Measurements from ENCODE around the gene OLFM4. TPM values are rescaled to one million over a fixed set of nuclear protein-coding genes. Genes with fewer than 3 reads are reported as not detected.

Gene OLFM4
- total and polyA plus RNA-seq, 9 donors: 0.07 to 0.98 (median 0.35) TPM; not detected in 1

GRCh38 chr13:53041968-53042516, 13.4 kb downstream of the OLFM4 start:
- no peak for DNase-seq
- intact Hi-C loops (cut with DNase I): no loop called here
- Histone ChIP-seq H3K36me3 (no peaks in the 10 kb centered on the region), H3K27ac (no peak overlapping the region), H3K27me3 (no peaks in the 10 kb centered on the region), H3K4me3 (no peak overlapping the region), H3K4me1 (ENCODE audit: insufficient read depth) (peaks cover 2% of the 10 kb centered on the region), H3K9me3 (no peaks in the 10 kb centered on the region)
- 77 to 93% (median 87%) methylated on average over 3 of the region's 3 CpGs for WGBS, 3 donors
- TF ChIP-seq POLR2A (IDR thresholded peaks at IDR 0.05): no peak
- no peak for TF ChIP-seq EP300 (IDR thresholded peaks at IDR 0.05)
- TF ChIP-seq, protein P1, sequence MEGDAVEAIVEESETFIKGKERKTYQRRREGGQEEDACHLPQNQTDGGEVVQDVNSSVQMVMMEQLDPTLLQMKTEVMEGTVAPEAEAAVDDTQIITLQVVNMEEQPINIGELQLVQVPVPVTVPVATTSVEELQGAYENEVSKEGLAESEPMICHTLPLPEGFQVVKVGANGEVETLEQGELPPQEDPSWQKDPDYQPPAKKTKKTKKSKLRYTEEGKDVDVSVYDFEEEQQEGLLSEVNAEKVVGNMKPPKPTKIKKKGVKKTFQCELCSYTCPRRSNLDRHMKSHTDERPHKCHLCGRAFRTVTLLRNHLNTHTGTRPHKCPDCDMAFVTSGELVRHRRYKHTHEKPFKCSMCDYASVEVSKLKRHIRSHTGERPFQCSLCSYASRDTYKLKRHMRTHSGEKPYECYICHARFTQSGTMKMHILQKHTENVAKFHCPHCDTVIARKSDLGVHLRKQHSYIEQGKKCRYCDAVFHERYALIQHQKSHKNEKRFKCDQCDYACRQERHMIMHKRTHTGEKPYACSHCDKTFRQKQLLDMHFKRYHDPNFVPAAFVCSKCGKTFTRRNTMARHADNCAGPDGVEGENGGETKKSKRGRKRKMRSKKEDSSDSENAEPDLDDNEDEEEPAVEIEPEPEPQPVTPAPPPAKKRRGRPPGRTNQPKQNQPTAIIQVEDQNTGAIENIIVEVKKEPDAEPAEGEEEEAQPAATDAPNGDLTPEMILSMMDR (IDR thresholded peaks at IDR 0.05): no peak

DNA sequence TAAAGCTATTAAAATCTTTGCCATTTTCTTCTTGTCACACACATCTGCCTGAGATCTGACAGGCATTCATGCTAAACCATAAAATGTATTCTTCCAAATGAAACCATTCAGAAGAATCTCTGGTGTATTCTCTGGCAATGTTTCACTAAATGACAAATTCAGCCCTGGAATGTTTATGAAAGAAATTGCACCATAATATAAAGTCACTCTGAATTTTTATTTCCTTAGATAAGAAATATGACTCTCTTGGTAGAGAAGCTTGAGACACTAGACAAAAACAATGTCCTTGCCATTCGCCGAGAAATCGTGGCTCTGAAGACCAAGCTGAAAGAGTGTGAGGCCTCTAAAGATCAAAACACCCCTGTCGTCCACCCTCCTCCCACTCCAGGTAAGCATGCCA, 14.3 kb downstream of the OLFM4 start:
- TF ChIP-seq EP300 (IDR thresholded peaks at IDR 0.05) (no peak), POLR2A (IDR thresholded peaks at IDR 0.05) (no peak)
- TF ChIP-seq, protein P1 (IDR thresholded peaks at IDR 0.05): no peak
- no peak for DNase-seq
- Histone ChIP-seq H3K36me3 (no peaks in the 10 kb centered on the region), H3K4me3 (no peak overlapping the region), H3K4me1 (ENCODE audit: insufficient read depth) (peaks cover 2% of the 10 kb centered on the region), H3K27ac (no peak overlapping the region), H3K27me3 (no peaks in the 10 kb centered on the region), H3K9me3 (no peaks in the 10 kb centered on the region)
- intact Hi-C loops (cut with DNase I): no loop called here
- 60 to 77% (median 74%) methylated on average over 4 of the region's 4 CpGs for WGBS, 3 donors

DNA sequence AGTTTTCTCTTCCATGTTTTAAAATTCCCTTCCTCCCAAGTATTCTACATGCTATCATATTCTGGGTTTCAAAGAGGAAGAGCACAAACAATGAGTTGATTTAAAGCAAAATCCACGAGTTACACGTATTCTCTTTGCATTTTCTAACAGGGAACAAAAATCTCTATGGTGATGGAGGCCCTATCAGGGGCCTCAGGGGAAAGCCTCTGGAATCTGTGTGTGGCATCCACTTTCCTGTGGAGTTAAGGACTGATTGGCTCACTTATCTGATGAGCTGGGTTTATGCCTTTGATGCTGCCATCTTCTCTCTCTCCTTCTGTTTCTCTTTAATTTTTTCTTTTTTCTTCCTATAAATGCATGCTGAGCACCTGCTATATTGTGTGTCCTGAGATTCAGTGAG, 14.8 kb downstream of the OLFM4 start:
- Histone ChIP-seq H3K9me3 (no peaks in the 10 kb centered on the region), H3K4me3 (no peak overlapping the region), H3K36me3 (no peaks in the 10 kb centered on the region), H3K27me3 (no peaks in the 10 kb centered on the region), H3K4me1 (ENCODE audit: insufficient read depth) (peaks cover 2% of the 10 kb centered on the region), H3K27ac (no peak overlapping the region)
- no peak for DNase-seq
- TF ChIP-seq POLR2A (IDR thresholded peaks at IDR 0.05) (no peak), EP300 (IDR thresholded peaks at IDR 0.05) (no peak)
- TF ChIP-seq, protein P1 (IDR thresholded peaks at IDR 0.05): no peak
- intact Hi-C loops (cut with DNase I): no loop called here
- 87 to 95% (median 93%) methylated on average over 2 of the region's 2 CpGs for WGBS, 3 donors

- H3K27ac ChIP-seq: no peak overlapping the region
- no peak for TF ChIP-seq POLR2A (IDR thresholded peaks at IDR 0.05)
- TF ChIP-seq, protein P1 (IDR thresholded peaks at IDR 0.05): no peak
- peaks cover 2% of the 10 kb centered on the region for H3K4me1 ChIP-seq (ENCODE audit: insufficient read depth)
- H3K9me3 ChIP-seq: no peaks in the 10 kb centered on the region
- intact Hi-C loops (cut with DNase I): no loop called here
- H3K36me3 ChIP-seq: no peaks in the 10 kb centered on the region
- H3K27me3 ChIP-seq: no peaks in the 10 kb centered on the region
- peak in 3 of 5 donors; percentile 19 to 26 (median 20) for DNase-seq
- H3K4me3 ChIP-seq: no peak overlapping the region
Observed at GRCh38 chr13:53045189-53045588, 16.6 kb downstream of the OLFM4 start.
